NCI-H774 (cell line): Measurements from ENCODE around the gene ZSCAN21.
A peak's percentile ranks its signal among the peaks of the same experiment; 100 is the strongest.

ENCODE experiments used
- DNase-seq: peaks from one replicate; lab custom pipeline; 2025; lab: John Stamatoyannopoulos, UW

The ZSCAN21 gene

GRCh38 chr7:100099452-100099851 is 49.9 kb downstream of the ZSCAN21 start:
- DNase-seq: no peak

- DNase-seq: peak; percentile 95
These were observed 50.9 kb downstream of the ZSCAN21 start for GRCh38 chr7:100100420-100101015.

- DNase-seq: peak; percentile 99
These were observed 51.7 kb downstream of the ZSCAN21 start, which contains the start of the genes AP4M1 and MCM7 for GRCh38 chr7:100101016-100101862. AP4M1 (plus strand) TSS chr7:100101643; CDS start chr7:100101715, 72 bp downstream. MCM7 (minus strand) TSS chr7:100101397; CDS start chr7:100101294, 103 bp downstream.

- no peak for DNase-seq
These were observed 53.6 kb downstream of the ZSCAN21 start for GRCh38 chr7:100102950-100103840.

- DNase-seq: no peak
These were observed 56.0 kb downstream of the ZSCAN21 start for GRCh38 chr7:100105534-100105933.

GRCh38 chr7:100106633-100107032 is 57.1 kb downstream of the ZSCAN21 start:
- no peak for DNase-seq

GRCh38 chr7:100107125-100107737 is 57.7 kb downstream of the ZSCAN21 start:
- no peak for DNase-seq

GRCh38 chr7:100107890-100108289 is 58.3 kb downstream of the ZSCAN21 start:
- no peak for DNase-seq

GRCh38 chr7:100109521-100110163 is 60.1 kb downstream of the ZSCAN21 start:
- no peak for DNase-seq

GRCh38 chr7:100111156-100111555 is 61.6 kb downstream of the ZSCAN21 start:
- no peak for DNase-seq

GRCh38 chr7:100111914-100112313 is 62.3 kb downstream of the ZSCAN21 start:
- DNase-seq: no peak
